ENCODE data around the gene PANK1. TPM values are rescaled to one million over a fixed set of nuclear protein-coding genes. Genes with fewer than 3 reads are reported as not detected.

Gene PANK1
- total RNA-seq, 1 donor from 2014 or later = 4.7 TPM

GRCh38 chr10:89666138-89666537 is 21.1 kb upstream of the PANK1 start:
- no peaks in the 10 kb centered on the region for H3K36me3 ChIP-seq (ENCODE audit: control insufficient read depth, insufficient read depth, low read length)
- no peaks in the 10 kb centered on the region for H3K27me3 ChIP-seq (ENCODE audit: control insufficient read depth, insufficient read depth, low read length)
- TF ChIP-seq, protein P1, sequence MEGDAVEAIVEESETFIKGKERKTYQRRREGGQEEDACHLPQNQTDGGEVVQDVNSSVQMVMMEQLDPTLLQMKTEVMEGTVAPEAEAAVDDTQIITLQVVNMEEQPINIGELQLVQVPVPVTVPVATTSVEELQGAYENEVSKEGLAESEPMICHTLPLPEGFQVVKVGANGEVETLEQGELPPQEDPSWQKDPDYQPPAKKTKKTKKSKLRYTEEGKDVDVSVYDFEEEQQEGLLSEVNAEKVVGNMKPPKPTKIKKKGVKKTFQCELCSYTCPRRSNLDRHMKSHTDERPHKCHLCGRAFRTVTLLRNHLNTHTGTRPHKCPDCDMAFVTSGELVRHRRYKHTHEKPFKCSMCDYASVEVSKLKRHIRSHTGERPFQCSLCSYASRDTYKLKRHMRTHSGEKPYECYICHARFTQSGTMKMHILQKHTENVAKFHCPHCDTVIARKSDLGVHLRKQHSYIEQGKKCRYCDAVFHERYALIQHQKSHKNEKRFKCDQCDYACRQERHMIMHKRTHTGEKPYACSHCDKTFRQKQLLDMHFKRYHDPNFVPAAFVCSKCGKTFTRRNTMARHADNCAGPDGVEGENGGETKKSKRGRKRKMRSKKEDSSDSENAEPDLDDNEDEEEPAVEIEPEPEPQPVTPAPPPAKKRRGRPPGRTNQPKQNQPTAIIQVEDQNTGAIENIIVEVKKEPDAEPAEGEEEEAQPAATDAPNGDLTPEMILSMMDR (IDR thresholded peaks at IDR 0.05; ENCODE audit: insufficient read depth, low read length, poor library complexity, severe bottlenecking) = no peak
- no peak overlapping the region for H3K4me3 ChIP-seq (ENCODE audit: low read depth, low read length)
- no peak for DNase-seq (ENCODE audit: low read depth)

DNA sequence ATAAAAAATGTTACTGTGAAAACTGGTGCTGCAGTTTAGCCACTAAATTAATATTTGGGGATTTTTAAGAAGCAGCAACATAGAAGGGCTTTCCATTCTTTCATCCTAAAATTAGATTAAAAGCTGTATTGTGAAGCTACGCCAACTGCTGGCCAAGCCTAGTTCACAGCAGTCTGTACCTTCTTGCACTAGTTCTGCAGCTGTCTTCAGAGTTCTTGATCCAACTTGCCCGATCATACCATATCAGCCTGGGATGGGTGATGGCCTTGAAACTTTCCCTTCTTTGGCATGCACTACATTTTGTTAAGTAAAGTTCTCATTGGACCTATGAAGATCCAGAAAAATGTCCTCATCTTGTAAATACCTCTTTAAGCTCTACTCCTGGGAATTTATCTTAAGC is 20.3 kb upstream of the PANK1 start:
- no peak for DNase-seq (ENCODE audit: low read depth)
- Histone ChIP-seq H3K27me3 (ENCODE audit: control insufficient read depth, insufficient read depth, low read length) (no peaks in the 10 kb centered on the region), H3K4me3 (ENCODE audit: low read depth, low read length) (no peak overlapping the region), H3K36me3 (ENCODE audit: control insufficient read depth, insufficient read depth, low read length) (no peaks in the 10 kb centered on the region)
- TF ChIP-seq, protein P1 (IDR thresholded peaks at IDR 0.05; ENCODE audit: insufficient read depth, low read length, poor library complexity, severe bottlenecking) = no peak

GRCh38 chr10:89664203-89664602 is 19.2 kb upstream of the PANK1 start:
- Histone ChIP-seq H3K4me3 (ENCODE audit: low read depth, low read length) (no peak overlapping the region), H3K36me3 (ENCODE audit: control insufficient read depth, insufficient read depth, low read length) (no peaks in the 10 kb centered on the region), H3K27me3 (ENCODE audit: control insufficient read depth, insufficient read depth, low read length) (no peaks in the 10 kb centered on the region)
- DNase-seq (ENCODE audit: low read depth) = no peak
- TF ChIP-seq, protein P1 (IDR thresholded peaks at IDR 0.05; ENCODE audit: insufficient read depth, low read length, poor library complexity, severe bottlenecking) = no peak

- H3K27me3 ChIP-seq (ENCODE audit: control insufficient read depth, insufficient read depth, low read length) = no peaks in the 10 kb centered on the region
- no peaks in the 10 kb centered on the region for H3K36me3 ChIP-seq (ENCODE audit: control insufficient read depth, insufficient read depth, low read length)
- no peak for DNase-seq (ENCODE audit: low read depth)
- H3K4me3 ChIP-seq (ENCODE audit: low read depth, low read length) = no peak overlapping the region
- TF ChIP-seq, protein P1 (IDR thresholded peaks at IDR 0.05; ENCODE audit: insufficient read depth, low read length, poor library complexity, severe bottlenecking) = no peak
These were observed 18.1 kb upstream of the PANK1 start for GRCh38 chr10:89663144-89663543.

DNA sequence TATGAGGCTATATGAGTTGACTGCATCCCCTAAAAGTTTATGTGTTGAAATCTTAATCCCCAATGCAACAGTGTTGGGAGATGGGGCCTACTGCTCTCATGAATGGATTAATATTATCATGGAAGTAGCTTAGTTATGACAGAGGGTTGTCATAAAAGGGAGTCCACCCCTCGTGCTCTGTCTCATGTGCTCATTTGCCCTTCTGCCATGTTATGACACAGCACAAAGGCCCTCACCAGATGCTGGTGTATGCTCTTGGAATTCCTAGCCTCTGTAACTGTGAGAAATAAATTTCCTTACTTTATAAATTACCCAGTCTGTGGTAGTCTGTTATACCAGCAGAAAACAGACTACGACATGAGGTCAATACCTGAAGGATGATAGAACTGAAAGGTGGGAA is 17.6 kb upstream of the PANK1 start:
- no peak for DNase-seq (ENCODE audit: low read depth)
- TF ChIP-seq, protein P1 (IDR thresholded peaks at IDR 0.05; ENCODE audit: insufficient read depth, low read length, poor library complexity, severe bottlenecking) = no peak
- H3K27me3 ChIP-seq (ENCODE audit: control insufficient read depth, insufficient read depth, low read length) = no peaks in the 10 kb centered on the region
- no peak overlapping the region for H3K4me3 ChIP-seq (ENCODE audit: low read depth, low read length)
- H3K36me3 ChIP-seq (ENCODE audit: control insufficient read depth, insufficient read depth, low read length) = no peaks in the 10 kb centered on the region

Measured in kidney epithelial cell (primary cell).